SK-N-SH (cell line): ENCODE results near the gene NR6A1.

Experiments used
- CTCF ChIP-seq: fragments of 200-600 bp; sonication (generic); IDR thresholded peaks from 2 replicates; pipeline ENCODE4 v1.6.1; 2017; ENCODE audit warnings: antibody characterized with exemption, mild to moderate bottlenecking, moderate library complexity
- EZH2phosphoT487 ChIP-seq: fragments of 200-600 bp; sonication (generic); IDR thresholded peaks from 2 replicates; pipeline ENCODE4 v1.6.1; 2017; ENCODE audit warnings: low read depth, mixed run types, mild to moderate bottlenecking, antibody characterized with exemption, moderate library complexity, borderline replicate concordance
- GABPA ChIP-seq: IDR thresholded peaks from 2 replicates; pipeline ENCODE4 v1.4.0; 2012; ENCODE audit warnings: low read depth, mild to moderate bottlenecking
- MAX ChIP-seq: IDR thresholded peaks from 2 replicates; pipeline ENCODE4 v1.4.0; 2012; ENCODE audit warnings: low read depth
- MEF2A ChIP-seq: IDR thresholded peaks from 2 replicates; pipeline ENCODE4 v1.4.0; 2012; ENCODE audit warnings: low read depth, borderline replicate concordance
- NFIC ChIP-seq: IDR thresholded peaks from 2 replicates; pipeline ENCODE4 v1.4.0; 2012; ENCODE audit warnings: borderline replicate concordance
- PBX3 ChIP-seq: IDR thresholded peaks from 2 replicates; pipeline ENCODE4; 2012
- RAD21 ChIP-seq: IDR thresholded peaks from 2 replicates; pipeline ENCODE4 v1.6.1; 2012; ENCODE audit warnings: mild to moderate bottlenecking, low read length
- RFX5 ChIP-seq: IDR thresholded peaks from 2 replicates; pipeline ENCODE4 v1.6.1; 2012; ENCODE audit warnings: mild to moderate bottlenecking, improper control_type of control experiment, low read length
- RXRA ChIP-seq: IDR thresholded peaks from 2 replicates; pipeline ENCODE4 v1.4.0; 2012; ENCODE audit warnings: low read depth, mild to moderate bottlenecking, borderline replicate concordance
- SIN3A ChIP-seq: IDR thresholded peaks from 2 replicates; pipeline ENCODE4 v1.6.1; 2012; ENCODE audit warnings: low read depth, mild to moderate bottlenecking, low read length, moderate library complexity, borderline replicate concordance
- SMC3 ChIP-seq: IDR thresholded peaks from 2 replicates; pipeline ENCODE4 v1.6.1; 2012; ENCODE audit warnings: low read depth, low read length, improper control_type of control experiment
- TAF1 ChIP-seq: IDR thresholded peaks from 2 replicates; pipeline ENCODE4 v1.6.1; 2012; ENCODE audit warnings: low read depth, mild to moderate bottlenecking, low read length, moderate library complexity, borderline replicate concordance
- TEAD4 ChIP-seq: IDR thresholded peaks from 2 replicates; pipeline ENCODE4 v1.4.0; 2012; ENCODE audit warnings: mild to moderate bottlenecking, borderline replicate concordance; ENCODE audit not compliant: insufficient read depth

- TF ChIP-seq CTCF (no peak), TEAD4 (no peak), MEF2A (no peak), EZH2phosphoT487 (no peak), NFIC (no peak), RXRA (no peak), SMC3 (no peak), PBX3 (no peak), MAX (no peak), TAF1 (no peak), SIN3A (no peak), GABPA (no peak), RAD21 (no peak), RFX5 (no peak)
Measured at GRCh38 chr9:124747065-124747464, 24.0 kb downstream of the NR6A1 start.
